Measurements from ENCODE around the gene GTF2IRD1. TPM values are rescaled to one million over a fixed set of nuclear protein-coding genes. Genes with fewer than 3 reads are reported as not detected.
A peak's percentile ranks its signal among the peaks of the same experiment; 100 is the strongest.

GTF2IRD1 gene
- total and polyA plus RNA-seq, 9 of the 15 experiments (the other 6 are each of a cell fraction or from before 2014, with no cell fraction given) = 9.1 to 30.2 (median 14.0) TPM

DNA sequence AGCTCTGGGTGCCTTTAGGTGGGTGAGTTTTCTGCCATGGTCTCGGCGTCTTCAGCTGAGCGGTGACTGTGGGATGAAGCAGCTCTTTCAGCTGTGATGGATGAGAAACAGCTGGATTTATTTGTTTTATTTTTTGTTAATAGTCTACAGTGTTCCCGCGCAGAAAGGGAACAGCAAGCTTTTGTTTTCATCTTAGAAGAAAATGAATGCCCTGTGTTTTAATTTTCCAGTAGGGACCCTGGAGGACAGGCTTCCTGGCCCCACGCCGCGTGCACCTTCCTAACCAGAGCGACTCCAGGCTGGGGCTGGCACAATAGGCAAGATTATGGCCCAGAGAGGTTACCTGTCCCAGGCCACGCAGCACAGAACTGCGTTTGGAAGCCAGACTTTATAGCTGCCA, 57.6 kb downstream of the GTF2IRD1 start:
- Histone ChIP-seq H3K27me3 (ENCODE audit: control insufficient read depth in 2 of 2, insufficient read depth in 2 of 2, low read length in 2 of 2) (no peaks in the 10 kb centered on the region), H3K9me3 (replicated peaks; ENCODE audit: control insufficient read depth, insufficient read depth, low read depth, low read length) (no peaks in the 10 kb centered on the region), H3K9me1 (ENCODE audit: control insufficient read depth, insufficient read depth, low read length) (peaks cover 2% of the 10 kb centered on the region), H4K20me1 (replicated peaks; ENCODE audit: control insufficient read depth, insufficient read depth, low read length) (peaks cover 3% of the 10 kb centered on the region; the same call in 1 of the 2 replicates), H3K79me2 (ENCODE audit: control insufficient read depth, insufficient read depth, low read length) (no peaks in the 10 kb centered on the region), H3K9ac (ENCODE audit: insufficient read depth in 1 of 2, low read depth in 2 of 2, low read length in 2 of 2) (no peak overlapping the region), H3K36me3 (ENCODE audit: control insufficient read depth, insufficient read depth, low read length) (peaks cover 40% of the 10 kb centered on the region; the same call in 2 of the 3 replicates), H3K4me3 (no peak overlapping the region), H3K4me1 (replicated peaks in 1 of 2; ENCODE audit: control insufficient read depth in 2 of 2, insufficient read depth in 2 of 2, low read length in 2 of 2) (peaks cover 0 to 9% of the 10 kb centered on the region in 2 experiments; a peak in 1 of 5 replicates), H3K27ac (ENCODE audit: extremely low read depth, low read depth, low read length) (no peak overlapping the region), H2AFZ (ENCODE audit: low read depth, low read length) (no peak overlapping the region), H3K4me2 (ENCODE audit: insufficient read depth, low read length) (no peak overlapping the region)
- no peak for DNase-seq (ENCODE audit: extremely low read depth in 1 of 4, low spot score in 3 of 4)
- ATAC-seq = no peak
- intact Hi-C loops (cut with micrococcal nuclease) (no loop called here), in situ Hi-C loops (cut with MboI) (no loop called here)
- CTCF ChIA-PET (ENCODE audit: low intra/inter-chr PET ratio) = no interaction called here
- FAIRE-seq = peak; percentile 72
- 81% methylated on average over 11 of the region's 11 CpGs for WGBS (ENCODE audit: insufficient coverage, low coverage, missing lambda C conversion rate)
- TF ChIP-seq, protein P1, sequence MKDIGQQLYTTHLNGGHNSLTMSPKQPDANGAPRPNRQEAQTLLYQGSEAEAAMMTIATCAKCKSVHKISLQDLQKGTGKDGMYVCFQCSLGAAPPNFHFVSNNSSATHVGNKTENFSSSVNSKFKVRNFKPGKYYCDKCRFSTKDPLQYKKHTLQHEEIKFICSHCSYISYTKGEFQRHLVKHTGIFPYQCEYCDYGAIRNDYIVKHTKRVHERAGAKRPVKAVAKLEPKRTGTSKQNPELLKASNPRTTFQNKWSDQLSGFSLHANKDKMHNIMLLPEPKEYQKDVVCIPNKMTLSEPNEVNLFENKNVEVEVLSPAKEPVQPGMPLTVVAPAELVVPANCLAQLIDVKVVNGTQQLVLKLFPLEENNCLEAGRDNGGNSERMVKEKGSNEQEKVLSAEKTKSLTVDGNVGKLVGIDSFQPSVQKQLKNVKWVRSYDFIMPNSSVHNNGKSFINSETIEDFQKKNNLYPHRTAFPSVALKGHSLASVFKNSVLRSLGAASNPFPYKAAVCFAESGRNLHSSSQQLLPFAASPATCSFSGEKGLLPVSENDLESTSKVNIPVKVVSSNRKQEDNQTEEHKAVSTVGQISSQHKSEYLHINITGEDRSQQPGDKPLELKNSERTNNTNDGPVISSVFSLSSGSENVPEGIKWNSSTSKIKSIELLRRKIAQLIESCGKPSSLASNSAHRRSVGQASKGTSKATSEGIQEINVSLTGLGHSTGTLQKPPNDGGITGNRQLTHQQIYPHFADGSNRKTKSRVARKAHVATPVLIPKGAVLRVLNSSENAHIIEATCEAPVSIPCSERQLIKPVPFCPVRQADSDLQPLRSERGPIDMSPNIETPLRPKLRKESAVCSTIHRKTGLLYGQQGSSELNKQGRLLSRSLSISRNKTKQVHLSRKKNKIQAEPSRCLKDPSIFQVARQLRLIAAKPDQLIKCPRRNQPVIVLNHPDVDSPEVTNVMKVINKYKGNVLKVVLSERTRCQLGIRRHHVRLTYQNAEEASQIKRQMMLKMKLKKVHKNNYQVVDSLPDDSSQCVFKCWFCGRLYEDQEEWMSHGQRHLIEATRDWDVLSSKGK (CRISPR knock-in tag; IDR thresholded peaks at IDR 0.05) = no peak
- TF ChIP-seq, protein P2, sequence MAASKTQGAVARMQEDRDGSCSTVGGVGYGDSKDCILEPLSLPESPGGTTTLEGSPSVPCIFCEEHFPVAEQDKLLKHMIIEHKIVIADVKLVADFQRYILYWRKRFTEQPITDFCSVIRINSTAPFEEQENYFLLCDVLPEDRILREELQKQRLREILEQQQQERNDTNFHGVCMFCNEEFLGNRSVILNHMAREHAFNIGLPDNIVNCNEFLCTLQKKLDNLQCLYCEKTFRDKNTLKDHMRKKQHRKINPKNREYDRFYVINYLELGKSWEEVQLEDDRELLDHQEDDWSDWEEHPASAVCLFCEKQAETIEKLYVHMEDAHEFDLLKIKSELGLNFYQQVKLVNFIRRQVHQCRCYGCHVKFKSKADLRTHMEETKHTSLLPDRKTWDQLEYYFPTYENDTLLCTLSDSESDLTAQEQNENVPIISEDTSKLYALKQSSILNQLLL (CRISPR knock-in tag; IDR thresholded peaks at IDR 0.05; ENCODE audit: borderline replicate concordance) = no peak
- TF ChIP-seq, protein P3, sequence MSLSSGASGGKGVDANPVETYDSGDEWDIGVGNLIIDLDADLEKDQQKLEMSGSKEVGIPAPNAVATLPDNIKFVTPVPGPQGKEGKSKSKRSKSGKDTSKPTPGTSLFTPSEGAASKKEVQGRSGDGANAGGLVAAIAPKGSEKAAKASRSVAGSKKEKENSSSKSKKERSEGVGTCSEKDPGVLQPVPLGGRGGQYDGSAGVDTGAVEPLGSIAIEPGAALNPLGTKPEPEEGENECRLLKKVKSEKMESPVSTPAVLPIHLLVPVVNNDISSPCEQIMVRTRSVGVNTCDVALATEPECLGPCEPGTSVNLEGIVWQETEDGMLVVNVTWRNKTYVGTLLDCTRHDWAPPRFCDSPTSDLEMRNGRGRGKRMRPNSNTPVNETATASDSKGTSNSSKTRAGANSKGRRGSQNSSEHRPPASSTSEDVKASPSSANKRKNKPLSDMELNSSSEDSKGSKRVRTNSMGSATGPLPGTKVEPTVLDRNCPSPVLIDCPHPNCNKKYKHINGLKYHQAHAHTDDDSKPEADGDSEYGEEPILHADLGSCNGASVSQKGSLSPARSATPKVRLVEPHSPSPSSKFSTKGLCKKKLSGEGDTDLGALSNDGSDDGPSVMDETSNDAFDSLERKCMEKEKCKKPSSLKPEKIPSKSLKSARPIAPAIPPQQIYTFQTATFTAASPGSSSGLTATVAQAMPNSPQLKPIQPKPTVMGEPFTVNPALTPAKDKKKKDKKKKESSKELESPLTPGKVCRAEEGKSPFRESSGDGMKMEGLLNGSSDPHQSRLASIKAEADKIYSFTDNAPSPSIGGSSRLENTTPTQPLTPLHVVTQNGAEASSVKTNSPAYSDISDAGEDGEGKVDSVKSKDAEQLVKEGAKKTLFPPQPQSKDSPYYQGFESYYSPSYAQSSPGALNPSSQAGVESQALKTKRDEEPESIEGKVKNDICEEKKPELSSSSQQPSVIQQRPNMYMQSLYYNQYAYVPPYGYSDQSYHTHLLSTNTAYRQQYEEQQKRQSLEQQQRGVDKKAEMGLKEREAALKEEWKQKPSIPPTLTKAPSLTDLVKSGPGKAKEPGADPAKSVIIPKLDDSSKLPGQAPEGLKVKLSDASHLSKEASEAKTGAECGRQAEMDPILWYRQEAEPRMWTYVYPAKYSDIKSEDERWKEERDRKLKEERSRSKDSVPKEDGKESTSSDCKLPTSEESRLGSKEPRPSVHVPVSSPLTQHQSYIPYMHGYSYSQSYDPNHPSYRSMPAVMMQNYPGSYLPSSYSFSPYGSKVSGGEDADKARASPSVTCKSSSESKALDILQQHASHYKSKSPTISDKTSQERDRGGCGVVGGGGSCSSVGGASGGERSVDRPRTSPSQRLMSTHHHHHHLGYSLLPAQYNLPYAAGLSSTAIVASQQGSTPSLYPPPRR (CRISPR knock-in tag; IDR thresholded peaks at IDR 0.05; ENCODE audit: borderline replicate concordance) = no peak
- no peak for TF ChIP-seq ZNF146 (CRISPR knock-in tag; IDR thresholded peaks at IDR 0.05; ENCODE audit: unreplicated experiment)
- TF ChIP-seq RBBP5 (IDR thresholded peaks at IDR 0.05; ENCODE audit: borderline replicate concordance, insufficient read depth, low read length, poor library complexity, severe bottlenecking) = no peak
- TF ChIP-seq KLF1 (tag; IDR thresholded peaks at IDR 0.05) = no peak
- TF ChIP-seq SIN3B (IDR thresholded peaks at IDR 0.05; ENCODE audit: low read depth) = no peak
- no TSS peak for BruUV-seq (replicated peaks)
- POLR2A ChIA-PET = interaction anchor here (0.7 to 1.0 kb wide), 3 partner anchors 13 to 114 kb away, joined by 3 to 7 read pairs (median 3); no protein-coding TSS in a partner anchor
